ENCODE measurements around the gene NOVA1.
A peak's percentile ranks its signal among the peaks of the same experiment; 100 is the strongest.

Gene NOVA1

GRCh38 chr14:26526137-26526536 is 71.7 kb downstream of the NOVA1 start:
- intact Hi-C loops (cut with DNase I; ENCODE audit: low total_unique reads): no loop called here
- TF ChIP-seq, protein P1, sequence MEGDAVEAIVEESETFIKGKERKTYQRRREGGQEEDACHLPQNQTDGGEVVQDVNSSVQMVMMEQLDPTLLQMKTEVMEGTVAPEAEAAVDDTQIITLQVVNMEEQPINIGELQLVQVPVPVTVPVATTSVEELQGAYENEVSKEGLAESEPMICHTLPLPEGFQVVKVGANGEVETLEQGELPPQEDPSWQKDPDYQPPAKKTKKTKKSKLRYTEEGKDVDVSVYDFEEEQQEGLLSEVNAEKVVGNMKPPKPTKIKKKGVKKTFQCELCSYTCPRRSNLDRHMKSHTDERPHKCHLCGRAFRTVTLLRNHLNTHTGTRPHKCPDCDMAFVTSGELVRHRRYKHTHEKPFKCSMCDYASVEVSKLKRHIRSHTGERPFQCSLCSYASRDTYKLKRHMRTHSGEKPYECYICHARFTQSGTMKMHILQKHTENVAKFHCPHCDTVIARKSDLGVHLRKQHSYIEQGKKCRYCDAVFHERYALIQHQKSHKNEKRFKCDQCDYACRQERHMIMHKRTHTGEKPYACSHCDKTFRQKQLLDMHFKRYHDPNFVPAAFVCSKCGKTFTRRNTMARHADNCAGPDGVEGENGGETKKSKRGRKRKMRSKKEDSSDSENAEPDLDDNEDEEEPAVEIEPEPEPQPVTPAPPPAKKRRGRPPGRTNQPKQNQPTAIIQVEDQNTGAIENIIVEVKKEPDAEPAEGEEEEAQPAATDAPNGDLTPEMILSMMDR (IDR thresholded peaks at IDR 0.05): no peak
- H3K4me3 ChIP-seq: no peak overlapping the region
- DNase-seq: no peak
- H3K9me3 ChIP-seq: no peaks in the 10 kb centered on the region
- H3K27me3 ChIP-seq: no peaks in the 10 kb centered on the region
- H3K36me3 ChIP-seq: no peaks in the 10 kb centered on the region
- no peak overlapping the region for H3K27ac ChIP-seq
- peaks cover 0 to 19% (median 8%) of the 10 kb centered on the region in 4 donors for H3K4me1 ChIP-seq

DNA sequence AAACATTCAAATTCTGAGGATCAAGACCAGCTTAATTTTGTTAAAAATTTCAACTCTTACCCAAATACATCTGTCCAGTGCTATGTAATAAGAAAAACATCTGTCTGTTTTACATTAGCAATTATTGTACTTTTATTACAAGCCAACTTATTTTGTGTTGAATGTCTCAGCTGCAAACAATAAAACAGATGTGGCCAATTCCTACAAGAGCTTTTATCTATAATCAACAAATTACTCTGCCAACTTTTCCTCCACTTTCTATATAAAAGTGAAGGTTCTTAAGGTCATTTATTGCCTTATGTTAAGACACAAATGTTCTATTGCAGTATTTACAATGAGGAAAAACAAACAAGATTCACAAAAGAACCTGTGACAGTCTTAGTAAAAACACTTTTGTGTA is 72.7 kb downstream of the NOVA1 start:
- no peak for DNase-seq
- TF ChIP-seq, protein P1 (IDR thresholded peaks at IDR 0.05): no peak
- intact Hi-C loops (cut with DNase I; ENCODE audit: low total_unique reads): no loop called here
- Histone ChIP-seq H3K27ac (no peak overlapping the region), H3K9me3 (no peaks in the 10 kb centered on the region), H3K4me3 (no peak overlapping the region), H3K4me1 (peaks cover 0 to 19% (median 8%) of the 10 kb centered on the region in 4 donors), H3K27me3 (no peaks in the 10 kb centered on the region), H3K36me3 (no peaks in the 10 kb centered on the region)

DNA sequence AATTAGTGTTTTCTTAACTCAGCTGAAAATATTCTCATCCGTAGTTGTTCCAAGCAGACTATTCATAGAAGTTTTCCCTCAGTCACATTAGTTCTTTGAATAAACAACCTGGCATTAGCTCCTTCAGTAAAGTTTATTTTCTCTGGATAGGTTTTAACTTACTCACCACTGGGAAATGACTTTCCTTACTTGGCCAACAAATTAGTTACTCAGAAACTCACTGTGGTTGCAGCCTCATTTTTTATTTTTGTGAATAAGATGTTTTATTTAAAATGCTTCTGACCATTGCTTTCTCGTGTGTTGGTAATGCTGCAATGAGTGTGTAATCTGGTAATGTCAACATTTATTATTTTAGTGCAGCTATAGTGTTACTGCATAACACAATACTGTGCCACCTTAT is 74.9 kb downstream of the NOVA1 start:
- Histone ChIP-seq H3K4me3 (no peak overlapping the region), H3K4me1 (peaks cover 0 to 10% (median 1%) of the 10 kb centered on the region in 4 donors), H3K36me3 (no peaks in the 10 kb centered on the region), H3K27me3 (no peaks in the 10 kb centered on the region), H3K9me3 (no peaks in the 10 kb centered on the region), H3K27ac (peak overlapping the region in 1 of 2 donors; percentile 20)
- no peak for DNase-seq
- TF ChIP-seq, protein P1 (IDR thresholded peaks at IDR 0.05): no peak
- intact Hi-C loops (cut with DNase I; ENCODE audit: low total_unique reads): no loop called here

DNA sequence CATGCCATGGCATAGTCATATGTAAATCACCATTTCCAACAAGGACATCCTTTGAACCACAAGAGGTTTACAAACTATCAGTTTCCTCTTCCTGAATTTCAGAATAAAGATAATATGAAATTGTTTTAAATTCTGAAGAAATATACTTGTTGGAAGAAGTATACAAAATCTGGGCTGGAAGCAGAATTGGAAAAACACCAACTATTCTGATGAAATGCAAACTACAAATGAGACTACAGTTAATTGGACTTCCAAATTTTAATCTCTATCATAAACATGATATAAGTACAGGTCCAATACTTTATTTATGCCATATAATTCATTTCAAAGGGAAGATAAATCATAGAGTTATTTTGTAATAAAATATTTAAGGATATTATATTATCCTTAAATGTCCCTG is 80.1 kb downstream of the NOVA1 start:
- no peak for DNase-seq
- TF ChIP-seq, protein P1 (IDR thresholded peaks at IDR 0.05): no peak
- H3K9me3 ChIP-seq: no peaks in the 10 kb centered on the region
- H3K27me3 ChIP-seq: no peaks in the 10 kb centered on the region
- no peak overlapping the region for H3K27ac ChIP-seq
- intact Hi-C loops (cut with DNase I; ENCODE audit: low total_unique reads): no loop called here
- no peak overlapping the region for H3K4me3 ChIP-seq
- no peaks in the 10 kb centered on the region for H3K36me3 ChIP-seq
- H3K4me1 ChIP-seq: peaks cover 0 to 3% (median 0%) of the 10 kb centered on the region in 4 donors

- intact Hi-C loops (cut with DNase I; ENCODE audit: low total_unique reads): no loop called here
- no peaks in the 10 kb centered on the region for H3K27me3 ChIP-seq
- no peaks in the 10 kb centered on the region for H3K4me1 ChIP-seq
- TF ChIP-seq, protein P1 (IDR thresholded peaks at IDR 0.05): no peak
- no peaks in the 10 kb centered on the region for H3K36me3 ChIP-seq
- H3K27ac ChIP-seq: no peak overlapping the region
- H3K9me3 ChIP-seq: no peaks in the 10 kb centered on the region
- DNase-seq: no peak
- no peak overlapping the region for H3K4me3 ChIP-seq
Measured at GRCh38 chr14:26500028-26500427, 97.8 kb downstream of the NOVA1 start.

GRCh38 chr14:26499546-26499945 is 98.3 kb downstream of the NOVA1 start:
- H3K4me1 ChIP-seq: no peaks in the 10 kb centered on the region
- no peaks in the 10 kb centered on the region for H3K9me3 ChIP-seq
- no peaks in the 10 kb centered on the region for H3K27me3 ChIP-seq
- TF ChIP-seq, protein P1 (IDR thresholded peaks at IDR 0.05): no peak
- H3K36me3 ChIP-seq: no peaks in the 10 kb centered on the region
- H3K4me3 ChIP-seq: no peak overlapping the region
- intact Hi-C loops (cut with DNase I; ENCODE audit: low total_unique reads): no loop called here
- DNase-seq: no peak
- no peak overlapping the region for H3K27ac ChIP-seq
